Trophoblast cell (in vitro differentiated cells and primary cell): ENCODE measurements around the gene CLDN2.
A peak's percentile ranks its signal among the peaks of the same experiment; 100 is the strongest.
"Not testable (repeated sequence)": the region's sequence is repeated elsewhere in the genome, so short reads cannot be mapped to it uniquely, and the experiment has no call there.

Experiments used
- DNase-seq, 2 donors: peaks; one replicate each; pipeline ENCODE4 v3.0.0-alpha.2; 2016
- H2AFZ ChIP-seq: 2 replicates; pipeline ENCODE4 v1.6.1; 2013; ENCODE audit warnings: low read length, moderate library complexity, mild to moderate bottlenecking; ENCODE audit not compliant: insufficient read depth, poor library complexity
- H2AK5ac ChIP-seq: 2 replicates; pipeline ENCODE4 v1.6.1; 2013; ENCODE audit warnings: mild to moderate bottlenecking, low read length
- H2BK120ac ChIP-seq: 2 replicates; pipeline ENCODE4 v1.6.1; 2013; ENCODE audit warnings: low read length, mild to moderate bottlenecking, moderate library complexity; ENCODE audit not compliant: insufficient read depth, poor library complexity
- H2BK12ac ChIP-seq: 2 replicates; pipeline ENCODE4 v1.6.1; 2013; ENCODE audit warnings: mild to moderate bottlenecking, low read length, moderate library complexity
- H2BK5ac ChIP-seq: 2 replicates; pipeline ENCODE4 v1.6.1; 2013; ENCODE audit warnings: low read length, low read depth, moderate library complexity, mild to moderate bottlenecking; ENCODE audit not compliant: poor library complexity
- H3K14ac ChIP-seq: 2 replicates; pipeline ENCODE4 v1.6.1; 2013; ENCODE audit warnings: mild to moderate bottlenecking, low read length
- H3K18ac ChIP-seq: 2 replicates; pipeline ENCODE4 v1.6.1; 2013; ENCODE audit warnings: mild to moderate bottlenecking, low read length
- H3K23ac ChIP-seq: 2 replicates; pipeline ENCODE4 v1.6.1; 2013; ENCODE audit warnings: low read length
- H3K27ac ChIP-seq: 2 replicates; pipeline ENCODE4 v1.5.1; 2013; ENCODE audit warnings: low read depth, mild to moderate bottlenecking, inconsistent platforms, low read length, moderate library complexity
- H3K27me3 ChIP-seq: 2 replicates; pipeline ENCODE4 v1.6.1; 2013; ENCODE audit warnings: inconsistent platforms, mild to moderate bottlenecking, low read length, moderate library complexity; ENCODE audit not compliant: insufficient read depth
- H3K36me3 ChIP-seq, 2 experiments: 1 replicate in 1 of 2; 2 replicates in 1 of 2; pipeline ENCODE4 v1.6.1; 2013; ENCODE audit warnings: low read length in 2 of 2, mild to moderate bottlenecking in 2 of 2, moderate library complexity in 1 of 2; ENCODE audit not compliant: insufficient read depth in 2 of 2, control insufficient read depth in 1 of 2
- H3K4ac ChIP-seq: 2 replicates; pipeline ENCODE4 v1.6.1; 2013; ENCODE audit warnings: low read depth, mild to moderate bottlenecking, low read length, moderate library complexity
- H3K4me1 ChIP-seq, 2 experiments: 1 replicate in 1 of 2; 2 replicates in 1 of 2; pipeline ENCODE4 v1.6.1; 2013; ENCODE audit warnings: low read length in 2 of 2, mild to moderate bottlenecking in 2 of 2, moderate library complexity in 1 of 2; ENCODE audit not compliant: insufficient read depth in 2 of 2, control insufficient read depth in 1 of 2
- H3K4me2 ChIP-seq: 2 replicates; pipeline ENCODE4 v1.6.1; 2013; ENCODE audit warnings: inconsistent platforms, mild to moderate bottlenecking, low read length, moderate library complexity
- H3K4me3 ChIP-seq: 2 replicates; pipeline ENCODE4 v1.5.1; 2013; ENCODE audit warnings: mild to moderate bottlenecking, low read depth, low read length, inconsistent platforms
- H3K79me1 ChIP-seq: one replicate; pipeline ENCODE4 v1.6.1; 2013; ENCODE audit warnings: low read length
- H3K79me2 ChIP-seq: 2 replicates; pipeline ENCODE4 v1.6.1; 2013; ENCODE audit warnings: low read length, mild to moderate bottlenecking; ENCODE audit not compliant: control insufficient read depth, insufficient read depth, poor library complexity
- H3K9ac ChIP-seq: 2 replicates; pipeline ENCODE4 v1.6.1; 2013; ENCODE audit warnings: mild to moderate bottlenecking, low read length
- H3K9me3 ChIP-seq: 2 replicates; pipeline ENCODE4 v1.6.1; 2013; ENCODE audit warnings: low read depth, mild to moderate bottlenecking, control low read depth, inconsistent platforms, low read length; ENCODE audit not compliant: insufficient read depth
- H4K12ac ChIP-seq: 2 replicates; pipeline ENCODE4 v1.6.1; 2013; ENCODE audit warnings: low read depth, mild to moderate bottlenecking, low read length, moderate library complexity
- H4K8ac ChIP-seq: 2 replicates; pipeline ENCODE4 v1.6.1; 2013; ENCODE audit warnings: low read depth, mild to moderate bottlenecking, low read length, moderate library complexity
- H4K91ac ChIP-seq: one replicate; pipeline ENCODE4 v1.6.1; 2013; ENCODE audit warnings: low read depth, mild to moderate bottlenecking, low read length, moderate library complexity
- WGBS: extraction: QIAGEN DNeasy Blood & Tissue Kit; methylation state at CpG from one replicate; pipeline ENCODE4 v1.1.7; 2013; ENCODE audit warnings: missing lambda C conversion rate; ENCODE audit not compliant: insufficient read length, insufficient coverage; ENCODE audit errors: extremely low coverage; 5-methylcytosine and 5-hydroxymethylcytosine counted together

Gene CLDN2

GRCh38 chrX:106959901-106960300, 39.7 kb downstream of the CLDN2 start:
- Histone ChIP-seq H3K79me2 (no peaks in the 10 kb centered on the region), H3K27me3 (no peaks in the 10 kb centered on the region), H3K79me1 (no peaks in the 10 kb centered on the region), H3K4me3 (no peak overlapping the region), H3K18ac (no peak overlapping the region), H3K9me3 (no peaks in the 10 kb centered on the region), H3K14ac (no peak overlapping the region), H3K27ac (no peak overlapping the region), H2BK120ac (no peak overlapping the region), H3K9ac (no peak overlapping the region), H3K4me2 (no peak overlapping the region), H4K91ac (no peak overlapping the region), H2AK5ac (no peak overlapping the region), H4K12ac (no peak overlapping the region), H2AFZ (no peak overlapping the region), H4K8ac (no peak overlapping the region), H3K36me3 (peaks cover 2 to 10% of the 10 kb centered on the region in 2 experiments), H3K4me1 (no peaks in the 10 kb centered on the region), H3K4ac (no peak overlapping the region), H2BK12ac (no peak overlapping the region), H3K23ac (no peak overlapping the region), H2BK5ac (no peak overlapping the region)
- peak in 1 of 2 donors; percentile 49 for DNase-seq
- no CpG with 5 or more reads among the region's 2 CpGs for WGBS

- no peak overlapping the region for H3K4me3 ChIP-seq
These were observed 42.9 kb downstream of the CLDN2 start for GRCh38 chrX:106963111-106963510.

DNA sequence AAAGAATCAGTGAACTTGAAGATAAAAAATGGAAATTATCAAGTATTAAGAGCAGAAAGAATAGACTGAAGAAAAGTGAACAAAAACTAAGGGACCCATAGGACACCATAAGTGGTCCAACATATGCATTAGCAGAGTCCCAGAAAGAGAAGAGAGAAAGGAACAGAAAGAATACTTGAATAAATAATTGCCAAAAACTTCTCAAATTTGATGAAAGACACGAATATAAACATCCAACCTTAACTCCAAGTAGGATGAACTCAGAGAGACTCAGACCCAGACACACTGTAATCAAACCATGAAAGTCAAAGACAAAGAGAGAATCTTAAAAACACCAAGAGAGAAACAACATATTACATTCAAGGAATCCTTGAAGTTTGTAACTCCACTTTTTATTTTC, 44.1 kb downstream of the CLDN2 start:
- no peak for DNase-seq
- Histone ChIP-seq H3K23ac (no peak overlapping the region), H3K27me3 (no peaks in the 10 kb centered on the region), H2AFZ (no peak overlapping the region), H2BK120ac (no peak overlapping the region), H3K18ac (no peak overlapping the region), H3K14ac (no peak overlapping the region), H4K91ac (no peak overlapping the region), H3K4me1 (no peaks in the 10 kb centered on the region), H2BK12ac (no peak overlapping the region), H3K9me3 (no peaks in the 10 kb centered on the region), H3K36me3 (peaks cover 2 to 5% of the 10 kb centered on the region in 2 experiments), H3K4me2 (no peak overlapping the region), H3K9ac (no peak overlapping the region), H4K8ac (no peak overlapping the region), H3K4ac (no peak overlapping the region), H4K12ac (no peak overlapping the region), H3K79me1 (no peaks in the 10 kb centered on the region), H3K79me2 (no peaks in the 10 kb centered on the region), H3K4me3 (no peak overlapping the region), H2BK5ac (no peak overlapping the region), H3K27ac (no peak overlapping the region), H2AK5ac (no peak overlapping the region)
- WGBS: no CpG with 5 or more reads among the region's 1 CpG

More at GRCh38 chrX:106963111-106963510, 42.9 kb downstream of the CLDN2 start:
- Histone ChIP-seq H2BK5ac (no peak overlapping the region), H2BK120ac (no peak overlapping the region), H3K79me2 (no peaks in the 10 kb centered on the region), H3K18ac (no peak overlapping the region), H4K91ac (no peak overlapping the region), H3K27ac (no peak overlapping the region), H3K14ac (no peak overlapping the region), H3K27me3 (no peaks in the 10 kb centered on the region), H3K4me2 (no peak overlapping the region), H2BK12ac (no peak overlapping the region), H4K12ac (no peak overlapping the region), H2AK5ac (no peak overlapping the region), H3K79me1 (no peaks in the 10 kb centered on the region), H3K23ac (no peak overlapping the region), H3K36me3 (peaks cover 2 to 5% of the 10 kb centered on the region in 2 experiments), H4K8ac (no peak overlapping the region), H3K4me1 (no peaks in the 10 kb centered on the region), H3K4ac (no peak overlapping the region), H3K9ac (no peak overlapping the region), H3K9me3 (no peaks in the 10 kb centered on the region), H2AFZ (no peak overlapping the region)
- no peak for DNase-seq

DNA sequence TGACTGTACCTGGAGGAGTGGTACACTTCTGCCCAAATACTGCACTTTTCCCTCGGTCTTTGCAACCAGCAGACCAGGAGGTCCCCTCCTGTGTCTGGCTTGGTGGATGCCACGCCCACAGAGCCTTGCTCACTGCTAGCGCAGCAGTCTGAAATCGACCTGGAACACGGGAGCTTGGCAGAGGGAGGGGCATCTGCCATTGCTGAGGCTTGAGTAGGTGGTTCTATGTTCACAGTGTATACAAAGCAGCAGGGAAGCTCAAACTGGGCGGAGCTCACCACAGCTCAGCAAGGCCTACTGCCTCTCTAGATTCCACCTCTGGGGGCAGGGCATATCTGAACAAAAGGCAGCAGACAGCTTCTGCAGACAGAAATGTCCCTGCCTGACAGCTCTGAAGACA, 46.3 kb downstream of the CLDN2 start:
- H3K9me3 ChIP-seq, H2BK5ac ChIP-seq, H3K4ac ChIP-seq, H2BK12ac ChIP-seq, H3K27me3 ChIP-seq, H3K79me2 ChIP-seq, H3K18ac ChIP-seq, H2BK120ac ChIP-seq, H3K23ac ChIP-seq, H3K36me3 ChIP-seq, H3K9ac ChIP-seq, H3K14ac ChIP-seq, H2AK5ac ChIP-seq, DNase-seq, H4K12ac ChIP-seq, H4K8ac ChIP-seq, H3K4me2 ChIP-seq, H3K4me1 ChIP-seq, H2AFZ ChIP-seq, H4K91ac ChIP-seq, H3K4me3 ChIP-seq, H3K79me1 ChIP-seq, H3K27ac ChIP-seq: not testable (repeated sequence)
- no CpG with 5 or more reads among the region's 6 CpGs for WGBS

GRCh38 chrX:106972896-106973295, 52.7 kb downstream of the CLDN2 start:
- no peak overlapping the region for H3K4ac ChIP-seq
- H3K79me1 ChIP-seq: no peaks in the 10 kb centered on the region
- no peak overlapping the region for H4K91ac ChIP-seq
- no peak overlapping the region for H2AK5ac ChIP-seq
- H2BK5ac ChIP-seq: no peak overlapping the region
- H3K4me2 ChIP-seq: no peak overlapping the region
- H2BK12ac ChIP-seq: no peak overlapping the region
- no peak overlapping the region for H3K18ac ChIP-seq
- H3K27ac ChIP-seq: no peak overlapping the region
- H4K8ac ChIP-seq: no peak overlapping the region
- H3K79me2 ChIP-seq: no peaks in the 10 kb centered on the region
- no peaks in the 10 kb centered on the region for H3K36me3 ChIP-seq
- H2AFZ ChIP-seq: no peak overlapping the region
- H3K27me3 ChIP-seq: no peaks in the 10 kb centered on the region
- no peak overlapping the region for H2BK120ac ChIP-seq
- no peaks in the 10 kb centered on the region for H3K9me3 ChIP-seq
- H3K9ac ChIP-seq: no peak overlapping the region
- no peak overlapping the region for H3K4me3 ChIP-seq
- H4K12ac ChIP-seq: no peak overlapping the region
- DNase-seq: no peak
- H3K4me1 ChIP-seq: no peaks in the 10 kb centered on the region
- no peak overlapping the region for H3K23ac ChIP-seq
- H3K14ac ChIP-seq: no peak overlapping the region
